ENCODE measurements around the gene FAM81A. TPM values are rescaled to one million over a fixed set of nuclear protein-coding genes. Genes with fewer than 3 reads are reported as not detected.

FAM81A gene
- polyA plus RNA-seq, 2 of the 4 experiments (the other 2 are of a cell fraction): 13.1 to 15.1 TPM

- no peak for FAIRE-seq
- Histone ChIP-seq H3K4me3 (no peak overlapping the region), H3K27ac (no peak overlapping the region), H3K4me2 (no peak overlapping the region), H3K9me3 (no peaks in the 10 kb centered on the region), H3K4me1 (peaks cover 30% of the 10 kb centered on the region)
- ChIA-PET POLR2A (interaction anchor here (0.9 kb wide), 1 partner anchor 19 kb away, joined by 3 read pairs; the partner anchor contains the start of gene MYO1E), CTCF (interaction anchor here (1.5 to 1.6 kb wide), 3 partner anchors 13 to 20 kb away, joined by 3 to 5 read pairs (median 5); no protein-coding TSS in a partner anchor)
- no peak for TF ChIP-seq FOSB (CRISPR knock-in tag; IDR thresholded peaks at IDR 0.05)
- TF ChIP-seq TFCP2L1 (CRISPR knock-in tag; IDR thresholded peaks at IDR 0.05): no peak
- no peak for ATAC-seq
- 75% methylated on average over 5 of the region's 5 CpGs for WGBS (ENCODE audit: missing lambda C conversion rate)
- DNase-seq (ENCODE audit: low read depth in 1 of 2, low spot score in 1 of 2): no peak
Measured at GRCh38 chr15:59392299-59392698, 45.7 kb upstream of the FAM81A start.

GRCh38 chr15:59394166-59394661, 43.8 kb upstream of the FAM81A start:
- H3K4me2 ChIP-seq: no peak overlapping the region
- ATAC-seq (no peak), DNase-seq (ENCODE audit: low read depth in 1 of 2, low spot score in 1 of 2) (no peak), FAIRE-seq (no peak)
- TF ChIP-seq TP53 (CRISPR knock-in tag; IDR thresholded peaks at IDR 0.05) (no peak), EHF (CRISPR knock-in tag; IDR thresholded peaks at IDR 0.05) (no peak), PHF8 (IDR thresholded peaks at IDR 0.05; ENCODE audit: borderline replicate concordance, low read depth) (no peak), NPAS2 (CRISPR knock-in tag; IDR thresholded peaks at IDR 0.05; ENCODE audit: borderline replicate concordance) (no peak)
- 90% methylated on average over 9 of the region's 9 CpGs for WGBS (ENCODE audit: missing lambda C conversion rate)
- ChIA-PET CTCF (interaction anchor here (0.7 to 4.4 kb wide), 6 partner anchors 16 to 220 kb away, joined by 3 to 15 read pairs (median 3); no protein-coding TSS in a partner anchor), POLR2A (no interaction called here)
- peaks cover 16% of the 10 kb centered on the region for H3K4me1 ChIP-seq
- no peak overlapping the region for H3K4me3 ChIP-seq
- no peak overlapping the region for H3K27ac ChIP-seq
- no peaks in the 10 kb centered on the region for H3K9me3 ChIP-seq

- POLR2A ChIA-PET: no interaction called here
Measured at GRCh38 chr15:59396211-59396610, 41.8 kb upstream of the FAM81A start.

GRCh38 chr15:59396679-59397078, 41.3 kb upstream of the FAM81A start:
- no peaks in the 10 kb centered on the region for H3K9me3 ChIP-seq
- ChIA-PET CTCF (interaction anchor here (0.6 to 4.4 kb wide), 9 partner anchors 8 to 150 kb away, joined by 3 to 15 read pairs (median 4); no protein-coding TSS in a partner anchor), POLR2A (no interaction called here)
- 30% methylated on average over 3 of the region's 3 CpGs for WGBS (ENCODE audit: missing lambda C conversion rate)
- FAIRE-seq: peak; percentile 49
- H3K4me3 ChIP-seq: no peak overlapping the region
- peaks cover 14% of the 10 kb centered on the region for H3K4me1 ChIP-seq
- H3K27ac ChIP-seq: peak overlapping the region; percentile 29 to 49; a peak in 5 of 6 replicates
- no peak for DNase-seq (ENCODE audit: low read depth in 1 of 2, low spot score in 1 of 2)
- TF ChIP-seq HMGXB4 (CRISPR knock-in tag; IDR thresholded peaks at IDR 0.05; ENCODE audit: borderline replicate concordance) (no peak), SMC3 (IDR thresholded peaks at IDR 0.05) (peak; percentile 34; the same call in 2 of the 3 replicates), NFE2L2 (conservative IDR thresholded peaks at IDR 0.05; ENCODE audit: low read length) (no peak), GATA3 (IDR thresholded peaks at IDR 0.05; ENCODE audit: borderline replicate concordance) (no peak), HOXB5 (CRISPR knock-in tag; IDR thresholded peaks at IDR 0.05) (no peak), PHF8 (IDR thresholded peaks at IDR 0.05; ENCODE audit: borderline replicate concordance, low read depth) (no peak), NR3C1 (IDR thresholded peaks at IDR 0.05) (no peak), RAD21 (conservative IDR thresholded peaks at IDR 0.05 in 1 of 2, IDR thresholded peaks at IDR 0.05 in 1 of 2) (peak; percentile 30 to 34; a peak in 2 of 5 replicates), HEYL (CRISPR knock-in tag; IDR thresholded peaks at IDR 0.05) (no peak), ESRRA (IDR thresholded peaks at IDR 0.05; ENCODE audit: borderline replicate concordance, low read length) (no peak)
- peak overlapping the region; percentile 64 for H3K4me2 ChIP-seq
- ATAC-seq: peak in 1 of 2 experiments; percentile 56; a peak in 3 of 6 replicates

More at GRCh38 chr15:59396211-59396610, 41.8 kb upstream of the FAM81A start:
- DNase-seq (ENCODE audit: low read depth in 1 of 2, low spot score in 1 of 2) (peak in 1 of 2 experiments; percentile 38), ATAC-seq (peak in 1 of 2 experiments; percentile 70; a peak in 3 of 6 replicates), FAIRE-seq (peak; percentile 78)
- Histone ChIP-seq H3K4me3 (no peak overlapping the region), H3K4me2 (peak overlapping the region; percentile 64), H3K4me1 (peaks cover 14% of the 10 kb centered on the region), H3K9me3 (no peaks in the 10 kb centered on the region), H3K27ac (peak overlapping the region; percentile 29 to 49; a peak in 5 of 6 replicates)
- TF ChIP-seq CEBPB (IDR thresholded peaks at IDR 0.05) (peak; percentile 42 to 55; a peak in 3 of 4 replicates), E2F6 (IDR thresholded peaks at IDR 0.05; ENCODE audit: borderline replicate concordance, low read depth) (no peak), FOSL2 (IDR thresholded peaks at IDR 0.05) (no peak), FOSL2 (CRISPR knock-in tag; IDR thresholded peaks at IDR 0.05) (peak; percentile 53)
- 11% methylated on average over 3 of the region's 3 CpGs for WGBS (ENCODE audit: missing lambda C conversion rate)
- CTCF ChIA-PET: interaction anchor here (0.6 to 4.4 kb wide), 7 partner anchors 9 to 150 kb away, joined by 3 to 15 read pairs (median 4); no protein-coding TSS in a partner anchor
